Astrocyte (in vitro differentiated cells and primary cell): ENCODE measurements around the gene TNFRSF18. TPM values are rescaled to one million over a fixed set of nuclear protein-coding genes. Genes with fewer than 3 reads are reported as not detected.

ENCODE experiments used
- DNase-seq: peaks from one replicate; pipeline ENCODE4 v3.0.0-alpha.2; 2010; ENCODE audit warnings: low read depth
- FAIRE-seq: peaks from 2 replicates; lab custom pipeline; 2011; peaks lifted over from hg19 to GRCh38; lab: Jason Lieb, UNC
- H2AFZ ChIP-seq: 2 replicates; pipeline ENCODE4 v1.6.0; 2012; ENCODE audit warnings: low read depth, low read length, inconsistent platforms
- H3K27ac ChIP-seq: 2 replicates; pipeline ENCODE4 v1.5.1; 2011; ENCODE audit warnings: low read depth, low read length, inconsistent platforms
- H3K27me3 ChIP-seq: 2 replicates; pipeline ENCODE4 v1.6.0; 2011; ENCODE audit warnings: low read length, inconsistent platforms; ENCODE audit not compliant: insufficient read depth
- H3K36me3 ChIP-seq: 2 replicates; pipeline ENCODE4 v1.5.1; 2011; ENCODE audit warnings: low read length, inconsistent platforms; ENCODE audit not compliant: insufficient read depth
- H3K4me1 ChIP-seq: 2 replicates; pipeline ENCODE4 v1.5.1; 2011; ENCODE audit warnings: low read length, inconsistent platforms; ENCODE audit not compliant: insufficient read depth
- H3K4me2 ChIP-seq: 2 replicates; pipeline ENCODE4 v1.6.0; 2012; ENCODE audit warnings: low read length, inconsistent platforms
- H3K4me3 ChIP-seq: 2 replicates; pipeline ENCODE4 v1.5.1; 2011; ENCODE audit warnings: low read depth, mild to moderate bottlenecking, low read length, inconsistent platforms; ENCODE audit not compliant: insufficient read depth
- H3K79me2 ChIP-seq: 2 replicates; pipeline ENCODE4 v1.6.0; 2012; ENCODE audit warnings: mild to moderate bottlenecking, low read length, inconsistent platforms; ENCODE audit not compliant: insufficient read depth
- H3K9ac ChIP-seq: 2 replicates; pipeline ENCODE4 v1.6.0; 2012; ENCODE audit warnings: mild to moderate bottlenecking, low read length, inconsistent platforms
- H3K9me3 ChIP-seq: 2 replicates; pipeline ENCODE4 v1.5.1; 2012; ENCODE audit warnings: low read depth, mild to moderate bottlenecking, low read length, inconsistent platforms; ENCODE audit not compliant: insufficient read depth
- H4K20me1 ChIP-seq: 2 replicates; pipeline ENCODE4 v1.6.0; 2012; ENCODE audit warnings: low read length, inconsistent platforms; ENCODE audit not compliant: insufficient read depth
- H3K27ac Mint-ChIP-seq: one replicate; pipeline ENCODE4 v1.8.0; 2021; ENCODE audit warnings: mild to moderate bottlenecking, mixed read lengths; ENCODE audit not compliant: unreplicated experiment
- H3K27me3 Mint-ChIP-seq: one replicate; pipeline ENCODE4 v1.8.0; 2021; ENCODE audit warnings: low read depth, mixed read lengths; ENCODE audit not compliant: unreplicated experiment
- H3K36me3 Mint-ChIP-seq: one replicate; pipeline ENCODE4 v1.8.0; 2021; ENCODE audit warnings: low read depth, mixed read lengths; ENCODE audit not compliant: unreplicated experiment
- H3K4me1 Mint-ChIP-seq: one replicate; pipeline ENCODE4 v1.8.0; 2021; ENCODE audit warnings: low read depth, mixed read lengths; ENCODE audit not compliant: unreplicated experiment
- H3K4me3 Mint-ChIP-seq: one replicate; pipeline ENCODE4 v1.8.0; 2021; ENCODE audit warnings: mild to moderate bottlenecking, moderate library complexity, mixed read lengths; ENCODE audit not compliant: unreplicated experiment
- H3K9me3 Mint-ChIP-seq: one replicate; pipeline ENCODE4 v1.8.0; 2021; ENCODE audit warnings: mild to moderate bottlenecking, mixed read lengths; ENCODE audit not compliant: unreplicated experiment
- CTCF ChIP-seq: IDR thresholded peaks from 2 replicates; pipeline ENCODE4 v1.5.1; 2011; ENCODE audit warnings: low read depth, mild to moderate bottlenecking, inconsistent platforms, low read length, moderate library complexity; ENCODE audit not compliant: insufficient read depth
- EZH2 ChIP-seq: IDR thresholded peaks from 2 replicates; pipeline ENCODE4 v1.6.1; 2012; ENCODE audit warnings: mild to moderate bottlenecking, low read length, inconsistent platforms; ENCODE audit not compliant: insufficient read depth
- total RNA-seq: library from RNA; stranded (reverse); gene quantifications from 2 replicates; pipeline ENCODE4 v1.2.1, GENCODE V29; 2021

Gene TNFRSF18
- total RNA-seq, 1 donor from 2014 or later, result 0.66 TPM

GRCh38 chr1:1236945-1237873, 30.8 kb upstream of the TNFRSF18 start:
- no peaks in the 10 kb centered on the region for H3K36me3 Mint-ChIP-seq
- FAIRE-seq, result no peak
- H3K9ac ChIP-seq, result no peak overlapping the region

GRCh38 chr1:1236176-1236763, 29.9 kb upstream of the TNFRSF18 start:
- peaks cover 9% of the 10 kb centered on the region for H3K9me3 ChIP-seq
- no peaks in the 10 kb centered on the region for H3K27me3 Mint-ChIP-seq
- H3K36me3 Mint-ChIP-seq, result peaks cover 1% of the 10 kb centered on the region
- no peak overlapping the region for H3K27ac ChIP-seq
- peaks cover 6% of the 10 kb centered on the region for H3K4me1 Mint-ChIP-seq
- no peak overlapping the region for H3K9ac ChIP-seq
- H3K4me3 ChIP-seq, result no peak overlapping the region
- H2AFZ ChIP-seq, result no peak overlapping the region
- TF ChIP-seq EZH2 (no peak), CTCF (no peak)
- H3K36me3 ChIP-seq, result no peaks in the 10 kb centered on the region
- peaks cover 31% of the 10 kb centered on the region for H3K79me2 ChIP-seq
- no peak overlapping the region for H3K27ac Mint-ChIP-seq
- peaks cover 17% of the 10 kb centered on the region for H4K20me1 ChIP-seq
- FAIRE-seq, result no peak
- DNase-seq, result no peak
- no peaks in the 10 kb centered on the region for H3K4me1 ChIP-seq
- peaks cover 2% of the 10 kb centered on the region for H3K9me3 Mint-ChIP-seq
- H3K4me3 Mint-ChIP-seq, result no peak overlapping the region
- H3K27me3 ChIP-seq, result no peaks in the 10 kb centered on the region
- no peak overlapping the region for H3K4me2 ChIP-seq

More at GRCh38 chr1:1236945-1237873, 30.8 kb upstream of the TNFRSF18 start:
- Mint-ChIP-seq H3K9me3 (peaks cover 2% of the 10 kb centered on the region), H3K27ac (no peak overlapping the region), H3K4me3 (no peak overlapping the region), H3K4me1 (peaks cover 6% of the 10 kb centered on the region), H3K27me3 (no peaks in the 10 kb centered on the region)
- Histone ChIP-seq H3K79me2 (peaks cover 26% of the 10 kb centered on the region), H3K9me3 (peaks cover 9% of the 10 kb centered on the region), H3K4me2 (no peak overlapping the region), H2AFZ (no peak overlapping the region), H3K27me3 (no peaks in the 10 kb centered on the region), H3K27ac (no peak overlapping the region), H3K4me1 (no peaks in the 10 kb centered on the region), H3K4me3 (no peak overlapping the region), H3K36me3 (no peaks in the 10 kb centered on the region), H4K20me1 (peaks cover 17% of the 10 kb centered on the region)
- TF ChIP-seq EZH2, result no peak
- no peak for TF ChIP-seq CTCF
- no peak for DNase-seq
